H9 (cell line): ENCODE data around the gene TRHDE. TPM values are rescaled to one million over a fixed set of nuclear protein-coding genes. Genes with fewer than 3 reads are reported as not detected.

Experiments
- DNase-seq: peaks from one replicate; pipeline ENCODE4 v3.0.0-alpha.2; 2017
- H2AFZ ChIP-seq: one replicate; pipeline ENCODE4 v1.6.1; 2013; ENCODE audit warnings: mild to moderate bottlenecking, low read length, control low read depth, moderate library complexity
- H2AK5ac ChIP-seq: 2 replicates; pipeline ENCODE4 v1.6.1; 2013; ENCODE audit warnings: low read length, control low read depth, mixed read lengths; ENCODE audit not compliant: insufficient read length
- H2BK120ac ChIP-seq: one replicate; pipeline ENCODE4 v1.6.1; 2013; ENCODE audit warnings: low read depth, mild to moderate bottlenecking, low read length, control low read depth, inconsistent platforms; ENCODE audit not compliant: poor library complexity, severe bottlenecking
- H2BK12ac ChIP-seq: 2 replicates; pipeline ENCODE4 v1.6.1; 2013; ENCODE audit warnings: low read length, control low read depth, mixed read lengths, low read depth; ENCODE audit not compliant: insufficient read length
- H2BK15ac ChIP-seq: 2 replicates; pipeline ENCODE4 v1.6.1; 2013; ENCODE audit warnings: low read depth, low read length, control low read depth
- H2BK20ac ChIP-seq: one replicate; pipeline ENCODE4 v1.6.1; 2013; ENCODE audit warnings: low read depth, mild to moderate bottlenecking, low read length, control low read depth, inconsistent platforms; ENCODE audit not compliant: poor library complexity, severe bottlenecking
- H2BK5ac ChIP-seq: 2 replicates; pipeline ENCODE4 v1.6.1; 2013; ENCODE audit warnings: low read length, control low read depth, mixed read lengths; ENCODE audit not compliant: insufficient read length
- H3K14ac ChIP-seq: 2 replicates; pipeline ENCODE4 v1.6.1; 2013; ENCODE audit warnings: low read length, control low read depth; ENCODE audit not compliant: insufficient read depth
- H3K18ac ChIP-seq: 2 replicates; pipeline ENCODE4 v1.6.1; 2013; ENCODE audit warnings: low read depth, mild to moderate bottlenecking, mixed read lengths, low read length, control low read depth; ENCODE audit not compliant: insufficient read length
- H3K23ac ChIP-seq: 2 replicates; pipeline ENCODE4 v1.6.1; 2013; ENCODE audit warnings: low read length, control low read depth, mixed read lengths, low read depth; ENCODE audit not compliant: insufficient read length
- H3K23me2 ChIP-seq: 2 replicates; pipeline ENCODE4 v1.6.1; 2013; ENCODE audit warnings: low read depth, mild to moderate bottlenecking, mixed read lengths, low read length, control low read depth; ENCODE audit not compliant: insufficient read length, poor library complexity, severe bottlenecking
- H3K27ac ChIP-seq: 2 replicates; pipeline ENCODE4 v1.5.1; 2013; ENCODE audit warnings: low read length, control low read depth, mixed read lengths, low read depth; ENCODE audit not compliant: insufficient read length
- H3K27me3 ChIP-seq: 2 replicates; pipeline ENCODE4 v1.6.1; 2013; ENCODE audit warnings: low read length, control low read depth, inconsistent platforms; ENCODE audit not compliant: insufficient read depth
- H3K4ac ChIP-seq: 2 replicates; pipeline ENCODE4 v1.6.1; 2013; ENCODE audit warnings: low read depth, mild to moderate bottlenecking, control low read depth, inconsistent platforms, low read length, moderate library complexity
- H3K4me1 ChIP-seq: 2 replicates; pipeline ENCODE4 v1.6.1; 2013; ENCODE audit warnings: low read length, control low read depth, inconsistent platforms; ENCODE audit not compliant: insufficient read depth
- H3K4me2 ChIP-seq: 2 replicates; pipeline ENCODE4 v1.6.1; 2013; ENCODE audit warnings: low read length, control low read depth, mixed read lengths; ENCODE audit not compliant: insufficient read length, insufficient read depth
- H3K56ac ChIP-seq: 2 replicates; pipeline ENCODE4 v1.6.1; 2013; ENCODE audit warnings: low read depth, mild to moderate bottlenecking, mixed read lengths, low read length, control low read depth; ENCODE audit not compliant: insufficient read length
- H3K79me1 ChIP-seq: 2 replicates; pipeline ENCODE4 v1.6.1; 2013; ENCODE audit warnings: low read depth, mild to moderate bottlenecking, moderate library complexity, low read length, control low read depth, inconsistent platforms; ENCODE audit not compliant: insufficient read depth, poor library complexity, severe bottlenecking
- H3K79me2 ChIP-seq: 2 replicates; pipeline ENCODE4 v1.6.1; 2013; ENCODE audit warnings: low read length, control low read depth, inconsistent platforms; ENCODE audit not compliant: insufficient read depth
- H3K9ac ChIP-seq: 2 replicates; pipeline ENCODE4 v1.6.1; 2013; ENCODE audit warnings: low read length, control low read depth, mixed read lengths; ENCODE audit not compliant: insufficient read length; ENCODE audit errors: extremely low read depth
- H3K9me3 ChIP-seq: one replicate; pipeline ENCODE4 v1.6.1; 2013; ENCODE audit warnings: low read depth, low read length, inconsistent platforms; ENCODE audit not compliant: control insufficient read depth
- H3T11ph ChIP-seq: one replicate; pipeline ENCODE4 v1.6.1; 2013; ENCODE audit warnings: mild to moderate bottlenecking, low read length, control low read depth, inconsistent platforms
- H4K20me1 ChIP-seq: one replicate; pipeline ENCODE4 v1.6.1; 2013; ENCODE audit not compliant: control insufficient read depth, insufficient read length, insufficient read depth
- H4K5ac ChIP-seq: 2 replicates; pipeline ENCODE4 v1.6.1; 2013; ENCODE audit warnings: low read depth, mild to moderate bottlenecking, mixed read lengths, low read length, control low read depth; ENCODE audit not compliant: insufficient read length
- H4K8ac ChIP-seq: replicated peaks from 2 replicates; pipeline ENCODE4 v1.6.1; 2013; ENCODE audit warnings: low read length, control low read depth, mixed read lengths, low read depth; ENCODE audit not compliant: insufficient read length
- H4K91ac ChIP-seq: 2 replicates; pipeline ENCODE4 v1.6.1; 2013; ENCODE audit warnings: low read depth, mild to moderate bottlenecking, moderate library complexity, mixed read lengths, low read length, control low read depth; ENCODE audit not compliant: insufficient read length
- H3K27ac Mint-ChIP-seq, 3 experiments: 2 replicates in 2 of 3; 3 replicates in 1 of 3; pipeline ENCODE4 v1.8.0; 2020 to 2021; ENCODE audit warnings: mixed read lengths in 3 of 3, mild to moderate bottlenecking in 1 of 3, moderate library complexity in 1 of 3
- H3K27me3 Mint-ChIP-seq: 2 replicates; pipeline ENCODE4 v1.8.0; 2021; ENCODE audit warnings: low read depth, mild to moderate bottlenecking, moderate library complexity, mixed read lengths
- H3K36me3 Mint-ChIP-seq, 3 experiments: 2 replicates in 2 of 3; 3 replicates in 1 of 3; pipeline ENCODE4 v1.8.0; 2020 to 2021; ENCODE audit warnings: low read depth in 3 of 3, mixed read lengths in 3 of 3; ENCODE audit not compliant: insufficient read depth in 1 of 3
- H3K4me1 Mint-ChIP-seq, 2 experiments: 2 replicates each; pipeline ENCODE4 v1.8.0; 2020; ENCODE audit warnings: mixed read lengths in 2 of 2
- H3K4me3 Mint-ChIP-seq, 2 experiments: 2 replicates in 1 of 2; 3 replicates in 1 of 2; pipeline ENCODE4 v1.8.0; 2020 to 2021; ENCODE audit warnings: mild to moderate bottlenecking in 2 of 2, mixed read lengths in 2 of 2, moderate library complexity in 1 of 2
- H3K9me3 Mint-ChIP-seq, 2 experiments: 2 replicates in 1 of 2; 3 replicates in 1 of 2; pipeline ENCODE4 v1.8.0; 2020; ENCODE audit warnings: mild to moderate bottlenecking in 2 of 2, mixed read lengths in 2 of 2, moderate library complexity in 1 of 2
- CTCF ChIP-seq: fragments of 200-600 bp; sonication (generic); conservative IDR thresholded peaks from 3 replicates; pipeline ENCODE4 v1.8.0; 2021; ENCODE audit warnings: antibody characterized with exemption, mild to moderate bottlenecking
- total RNA-seq: library from RNA; stranded (reverse); gene quantifications from 2 replicates; pipeline ENCODE4 v1.2.1, GENCODE V29; 2021

Gene TRHDE
- total RNA-seq, 1 experiment from 2014 or later = 1.0 TPM

DNA sequence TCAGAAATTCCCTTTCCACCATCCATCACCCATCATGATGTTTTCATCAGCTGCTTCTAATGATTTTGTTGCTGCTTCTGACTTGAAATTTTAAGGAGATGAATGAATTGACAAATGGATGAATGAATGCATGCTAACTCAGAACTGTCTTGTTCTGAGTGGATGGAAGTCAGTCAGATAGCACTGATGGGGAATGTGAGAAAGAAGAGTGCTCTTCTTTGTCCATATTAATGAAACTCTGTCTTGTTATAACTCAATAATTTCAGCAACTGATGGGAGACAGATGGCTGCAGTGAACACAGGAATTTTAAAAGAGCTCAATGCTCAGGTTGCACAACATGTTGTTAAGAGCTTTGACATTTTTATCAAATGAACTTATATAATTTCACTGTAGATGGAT is 422.0 kb downstream of the TRHDE start:
- Histone ChIP-seq H3K27me3 (no peaks in the 10 kb centered on the region), H2BK120ac (no peak overlapping the region), H3K79me2 (no peaks in the 10 kb centered on the region), H2BK20ac (no peak overlapping the region), H3K4me1 (peaks cover 3% of the 10 kb centered on the region; the same call in 1 of the 2 replicates), H2BK12ac (no peak overlapping the region), H2BK5ac (no peak overlapping the region), H3K4me2 (no peak overlapping the region), H3K27ac (no peak overlapping the region), H2AK5ac (no peak overlapping the region), H3T11ph (no peak overlapping the region), H3K23me2 (no peaks in the 10 kb centered on the region), H2AFZ (no peak overlapping the region), H4K8ac (no peak overlapping the region), H2BK15ac (no peak overlapping the region), H4K5ac (no peak overlapping the region), H3K14ac (no peak overlapping the region), H3K9ac (no peak overlapping the region), H3K56ac (no peak overlapping the region), H4K20me1 (no peaks in the 10 kb centered on the region), H3K4ac (no peak overlapping the region), H4K91ac (no peak overlapping the region), H3K23ac (no peak overlapping the region), H3K18ac (no peak overlapping the region), H3K79me1 (no peaks in the 10 kb centered on the region), H3K9me3 (no peaks in the 10 kb centered on the region)
- TF ChIP-seq CTCF = no peak
- Mint-ChIP-seq H3K4me1 (peaks cover 13 to 14% of the 10 kb centered on the region in 2 experiments), H3K9me3 (peaks cover 3 to 6% of the 10 kb centered on the region in 2 experiments; a peak in 4 of 5 replicates), H3K27ac (no peak overlapping the region), H3K4me3 (no peak overlapping the region), H3K27me3 (no peaks in the 10 kb centered on the region), H3K36me3 (peaks cover 2 to 5% (median 4%) of the 10 kb centered on the region in 3 experiments; a peak in 5 of 7 replicates)
- DNase-seq = no peak
